ENCODE data around the gene CES1. TPM values are rescaled to one million over a fixed set of nuclear protein-coding genes. Genes with fewer than 3 reads are reported as not detected.

CES1 gene
- total and polyA plus RNA-seq, 10 of the 15 experiments (the other 5 are each of a cell fraction or from before 2014, with no cell fraction given) = 0.08 to 0.69 (median 0.27) TPM; not detected in 6

DNA sequence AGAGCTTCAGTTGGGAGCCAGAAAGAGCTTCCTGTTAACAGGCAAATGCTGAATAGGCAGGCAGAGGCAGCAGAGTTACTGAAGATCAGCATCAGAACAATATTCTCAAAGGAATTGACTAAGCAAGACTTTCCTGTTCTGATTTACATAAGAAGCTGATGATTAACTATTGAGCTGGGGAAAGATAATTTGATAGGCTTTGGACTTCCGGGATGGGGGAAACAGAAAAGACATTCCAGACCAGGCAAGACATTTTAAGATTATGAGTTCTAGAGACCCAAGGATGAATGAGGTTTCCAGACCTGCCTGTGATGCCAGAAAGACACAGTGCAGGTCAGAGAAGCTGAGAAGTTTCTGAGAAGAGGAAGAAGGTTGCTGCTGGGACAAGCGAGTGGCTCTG lies 42.4 kb upstream of the CES1 start, which contains the start of gene CES5A (continued):
- TF ChIP-seq, protein P1, sequence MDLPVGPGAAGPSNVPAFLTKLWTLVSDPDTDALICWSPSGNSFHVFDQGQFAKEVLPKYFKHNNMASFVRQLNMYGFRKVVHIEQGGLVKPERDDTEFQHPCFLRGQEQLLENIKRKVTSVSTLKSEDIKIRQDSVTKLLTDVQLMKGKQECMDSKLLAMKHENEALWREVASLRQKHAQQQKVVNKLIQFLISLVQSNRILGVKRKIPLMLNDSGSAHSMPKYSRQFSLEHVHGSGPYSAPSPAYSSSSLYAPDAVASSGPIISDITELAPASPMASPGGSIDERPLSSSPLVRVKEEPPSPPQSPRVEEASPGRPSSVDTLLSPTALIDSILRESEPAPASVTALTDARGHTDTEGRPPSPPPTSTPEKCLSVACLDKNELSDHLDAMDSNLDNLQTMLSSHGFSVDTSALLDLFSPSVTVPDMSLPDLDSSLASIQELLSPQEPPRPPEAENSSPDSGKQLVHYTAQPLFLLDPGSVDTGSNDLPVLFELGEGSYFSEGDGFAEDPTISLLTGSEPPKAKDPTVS (IDR thresholded peaks at IDR 0.05; ENCODE audit: low read depth, low read length) = no peak
- TF ChIP-seq, protein P2, sequence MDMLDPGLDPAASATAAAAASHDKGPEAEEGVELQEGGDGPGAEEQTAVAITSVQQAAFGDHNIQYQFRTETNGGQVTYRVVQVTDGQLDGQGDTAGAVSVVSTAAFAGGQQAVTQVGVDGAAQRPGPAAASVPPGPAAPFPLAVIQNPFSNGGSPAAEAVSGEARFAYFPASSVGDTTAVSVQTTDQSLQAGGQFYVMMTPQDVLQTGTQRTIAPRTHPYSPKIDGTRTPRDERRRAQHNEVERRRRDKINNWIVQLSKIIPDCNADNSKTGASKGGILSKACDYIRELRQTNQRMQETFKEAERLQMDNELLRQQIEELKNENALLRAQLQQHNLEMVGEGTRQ (IDR thresholded peaks at IDR 0.05; ENCODE audit: borderline replicate concordance, low read depth, low read length) = no peak
- no peak for TF ChIP-seq KAT2A (conservative IDR thresholded peaks at IDR 0.05; ENCODE audit: control insufficient read depth, low read depth, low read length)

DNA sequence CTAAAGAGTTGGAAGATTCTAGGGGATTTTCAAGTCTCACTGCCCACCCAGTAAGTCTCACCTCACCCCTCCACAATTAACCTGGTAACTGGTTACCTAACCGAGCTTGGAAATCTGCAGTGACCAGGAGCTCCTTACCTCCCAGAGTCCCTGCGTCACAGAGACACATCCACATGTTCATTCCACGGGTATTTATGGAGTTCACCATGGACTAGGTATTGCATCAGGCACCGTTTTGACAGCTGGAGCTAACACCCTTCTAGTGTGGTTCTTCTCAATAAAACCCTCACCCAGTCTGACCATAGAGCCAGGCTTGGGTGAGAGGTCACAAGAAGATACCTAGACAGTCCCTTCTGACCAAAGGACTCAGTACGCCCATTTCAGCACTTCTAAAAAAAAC lies 40.2 kb upstream of the CES1 start:
- no TSS peak for BruUV-seq (replicated peaks)
- ATAC-seq (no peak), DNase-seq (ENCODE audit: low read depth, low spot score) (no peak), FAIRE-seq (no peak)
- Histone ChIP-seq H3K79me2 (ENCODE audit: control insufficient read depth, insufficient read depth, low read length) (no peaks in the 10 kb centered on the region), H3K27ac (ENCODE audit: control insufficient read depth, insufficient read depth) (no peak overlapping the region), H3K4me1 (ENCODE audit: control insufficient read depth, insufficient read depth, low read length) (no peaks in the 10 kb centered on the region), H2AFZ (ENCODE audit: control insufficient read depth, low read depth, low read length) (no peak overlapping the region), H3K4me2 (ENCODE audit: control insufficient read depth, insufficient read depth) (no peak overlapping the region), H3K9me3 (replicated peaks; ENCODE audit: control insufficient read depth, insufficient read depth, low read length) (no peaks in the 10 kb centered on the region), H3K9ac (ENCODE audit: control insufficient read depth, insufficient read depth, low read length) (no peak overlapping the region), H3K36me3 (ENCODE audit: control insufficient read depth in 2 of 2, insufficient read depth in 2 of 2, low read length in 1 of 2) (no peaks in the 10 kb centered on the region), H3K4me3 (no peak overlapping the region), H4K20me1 (ENCODE audit: control insufficient read depth, insufficient read depth) (no peaks in the 10 kb centered on the region), H3K27me3 (replicated peaks in 1 of 2; ENCODE audit: control insufficient read depth in 2 of 2, insufficient read depth in 2 of 2, low read length in 1 of 2) (no peaks in the 10 kb centered on the region; a peak in 1 of 4 replicates)
- RAD21 ChIA-PET (ENCODE audit: unreplicated experiment) = no interaction called here
- POLR2A ChIA-PET = no interaction called here
- CTCF ChIA-PET = no interaction called here
- intact Hi-C loops (cut with micrococcal nuclease; ENCODE audit: unreplicated experiment) = no loop called here
- SMC1A ChIA-PET (ENCODE audit: uncharacterized antibody, unreplicated experiment) = interaction anchor here (0.6 to 0.7 kb wide), 2 partner anchors 72 to 433 kb away, joined by 3 to 4 read pairs; no protein-coding TSS in a partner anchor
- in situ Hi-C loops (cut with MboI) = no loop called here
- no peak for TF ChIP-seq NBN (IDR thresholded peaks at IDR 0.05)
- TF ChIP-seq ZNF274 (IDR thresholded peaks at IDR 0.05; ENCODE audit: insufficient read depth, insufficient read length) = no peak
- no peak for TF ChIP-seq RAD51 (IDR thresholded peaks at IDR 0.05)
- TF ChIP-seq ETV6 (conservative IDR thresholded peaks at IDR 0.05 in 1 of 2, IDR thresholded peaks at IDR 0.05 in 1 of 2; ENCODE audit: borderline replicate concordance in 1 of 2, low read depth in 1 of 2) = no peak
- TF ChIP-seq STAT3 (IDR thresholded peaks at IDR 0.05; ENCODE audit: low read depth, low read length) = no peak
- TF ChIP-seq, protein P3, sequence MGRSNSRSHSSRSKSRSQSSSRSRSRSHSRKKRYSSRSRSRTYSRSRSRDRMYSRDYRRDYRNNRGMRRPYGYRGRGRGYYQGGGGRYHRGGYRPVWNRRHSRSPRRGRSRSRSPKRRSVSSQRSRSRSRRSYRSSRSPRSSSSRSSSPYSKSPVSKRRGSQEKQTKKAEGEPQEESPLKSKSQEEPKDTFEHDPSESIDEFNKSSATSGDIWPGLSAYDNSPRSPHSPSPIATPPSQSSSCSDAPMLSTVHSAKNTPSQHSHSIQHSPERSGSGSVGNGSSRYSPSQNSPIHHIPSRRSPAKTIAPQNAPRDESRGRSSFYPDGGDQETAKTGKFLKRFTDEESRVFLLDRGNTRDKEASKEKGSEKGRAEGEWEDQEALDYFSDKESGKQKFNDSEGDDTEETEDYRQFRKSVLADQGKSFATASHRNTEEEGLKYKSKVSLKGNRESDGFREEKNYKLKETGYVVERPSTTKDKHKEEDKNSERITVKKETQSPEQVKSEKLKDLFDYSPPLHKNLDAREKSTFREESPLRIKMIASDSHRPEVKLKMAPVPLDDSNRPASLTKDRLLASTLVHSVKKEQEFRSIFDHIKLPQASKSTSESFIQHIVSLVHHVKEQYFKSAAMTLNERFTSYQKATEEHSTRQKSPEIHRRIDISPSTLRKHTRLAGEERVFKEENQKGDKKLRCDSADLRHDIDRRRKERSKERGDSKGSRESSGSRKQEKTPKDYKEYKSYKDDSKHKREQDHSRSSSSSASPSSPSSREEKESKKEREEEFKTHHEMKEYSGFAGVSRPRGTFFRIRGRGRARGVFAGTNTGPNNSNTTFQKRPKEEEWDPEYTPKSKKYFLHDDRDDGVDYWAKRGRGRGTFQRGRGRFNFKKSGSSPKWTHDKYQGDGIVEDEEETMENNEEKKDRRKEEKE (IDR thresholded peaks at IDR 0.05) = no peak
- WGBS (ENCODE audit: insufficient coverage, insufficient replicate concordance, low lambda C conversion rate, missing lambda C conversion rate) = 23% methylated on average over 5 of the region's 5 CpGs
